Keratinocyte (primary cell): Measurements from ENCODE around the gene DEPP1.

Source experiments
- EZH2 ChIP-seq: IDR thresholded peaks from one replicate; pipeline ENCODE4 v1.6.1; 2012; ENCODE audit warnings: inconsistent platforms, mild to moderate bottlenecking, low read length, moderate library complexity
- TF ChIP-seq, protein P1 (sequence below), 3 experiments: IDR thresholded peaks in 1 of 3; conservative IDR thresholded peaks in 1 of 3; optimal IDR thresholded peaks in 1 of 3; 2 replicates in 2 of 3; 3 replicates in 1 of 3; pipeline versions ENCODE3 to v1.5.1; 2011; ENCODE audit warnings: low read length in 3 of 3, mild to moderate bottlenecking in 3 of 3, moderate library complexity in 2 of 3, control low read depth in 1 of 3, inconsistent platforms in 1 of 3; ENCODE audit not compliant: insufficient read depth in 2 of 3; ENCODE audit errors: extremely low read depth in 1 of 3

- TF ChIP-seq, protein P1, sequence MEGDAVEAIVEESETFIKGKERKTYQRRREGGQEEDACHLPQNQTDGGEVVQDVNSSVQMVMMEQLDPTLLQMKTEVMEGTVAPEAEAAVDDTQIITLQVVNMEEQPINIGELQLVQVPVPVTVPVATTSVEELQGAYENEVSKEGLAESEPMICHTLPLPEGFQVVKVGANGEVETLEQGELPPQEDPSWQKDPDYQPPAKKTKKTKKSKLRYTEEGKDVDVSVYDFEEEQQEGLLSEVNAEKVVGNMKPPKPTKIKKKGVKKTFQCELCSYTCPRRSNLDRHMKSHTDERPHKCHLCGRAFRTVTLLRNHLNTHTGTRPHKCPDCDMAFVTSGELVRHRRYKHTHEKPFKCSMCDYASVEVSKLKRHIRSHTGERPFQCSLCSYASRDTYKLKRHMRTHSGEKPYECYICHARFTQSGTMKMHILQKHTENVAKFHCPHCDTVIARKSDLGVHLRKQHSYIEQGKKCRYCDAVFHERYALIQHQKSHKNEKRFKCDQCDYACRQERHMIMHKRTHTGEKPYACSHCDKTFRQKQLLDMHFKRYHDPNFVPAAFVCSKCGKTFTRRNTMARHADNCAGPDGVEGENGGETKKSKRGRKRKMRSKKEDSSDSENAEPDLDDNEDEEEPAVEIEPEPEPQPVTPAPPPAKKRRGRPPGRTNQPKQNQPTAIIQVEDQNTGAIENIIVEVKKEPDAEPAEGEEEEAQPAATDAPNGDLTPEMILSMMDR (optimal IDR thresholded peaks at IDR 0.05 in 1 of 3, IDR thresholded peaks at IDR 0.05 in 1 of 3, conservative IDR thresholded peaks at IDR 0.05 in 1 of 3; ENCODE audit: extremely low read depth in 1 of 3, insufficient read depth in 2 of 3, low read length in 3 of 3), result no peak
- no peak for TF ChIP-seq EZH2
These were observed 6.6 kb upstream of the DEPP1 start for GRCh38 chr10:44985175-44985681.
